Thoracic aorta (tissue), 2 donors: Measurements from ENCODE around the gene ISCA2. TPM values are rescaled to one million over a fixed set of nuclear protein-coding genes. Genes with fewer than 3 reads are reported as not detected.

Experiments
- ATAC-seq: fragments of 150-250 bp; one replicate; pipeline ENCODE4 v1.8.0; 2017; ENCODE audit warnings: low read depth; ENCODE audit not compliant: insufficient number of reproducible peaks, low FRiP score
- DNase-seq: peaks from one replicate; pipeline ENCODE4 v3.0.0-alpha.2; 2020; ENCODE audit warnings: low spot score
- H3K27ac ChIP-seq, 2 donors: fragments of 200-600 bp; sonication (generic); 1 replicate in 1 of 2; 2 replicates in 1 of 2; pipeline ENCODE4 v1.5.1; 2016; ENCODE audit warnings: mild to moderate bottlenecking in 2 of 2, moderate library complexity in 2 of 2
- H3K27me3 ChIP-seq: fragments of 200-600 bp; sonication (generic); replicated peaks from 2 replicates; pipeline ENCODE4 v1.6.0; 2016; ENCODE audit warnings: mild to moderate bottlenecking; ENCODE audit not compliant: insufficient read depth
- H3K36me3 ChIP-seq: fragments of 200-600 bp; sonication (generic); one replicate; pipeline ENCODE4 v1.5.1; 2016
- H3K4me1 ChIP-seq, 2 donors: fragments of 200-600 bp; sonication (generic); 1 replicate in 1 of 2; 2 replicates in 1 of 2; pipeline versions ENCODE4 v1.5.1 to v1.6.0; 2016; ENCODE audit warnings: low read depth in 2 of 2, mild to moderate bottlenecking in 1 of 2; ENCODE audit not compliant: control insufficient read depth in 1 of 2
- H3K4me3 ChIP-seq: fragments of 200-600 bp; sonication (generic); 2 replicates; pipeline ENCODE4 v1.5.1; 2016; ENCODE audit warnings: mild to moderate bottlenecking
- H3K9me3 ChIP-seq: fragments of 200-600 bp; sonication (generic); 2 replicates; pipeline ENCODE4 v1.5.1; 2016
- total RNA-seq, 2 donors: library from RNA; depleted of rRNA; stranded (reverse); fragments of >200 nt; gene quantifications; one replicate each; pipeline versions ENCODE4 v1.1.0 to v1.2.3, GENCODE V29; 2016
- TF ChIP-seq, protein P1 (sequence below): fragments of 200-600 bp; sonication (generic); IDR thresholded peaks from one replicate; pipeline ENCODE4 v1.5.1; 2019; ENCODE audit warnings: antibody characterized with exemption

ISCA2 gene
- total RNA-seq, 2 donors from 2014 or later, result 6.5 to 22.2 TPM

DNA sequence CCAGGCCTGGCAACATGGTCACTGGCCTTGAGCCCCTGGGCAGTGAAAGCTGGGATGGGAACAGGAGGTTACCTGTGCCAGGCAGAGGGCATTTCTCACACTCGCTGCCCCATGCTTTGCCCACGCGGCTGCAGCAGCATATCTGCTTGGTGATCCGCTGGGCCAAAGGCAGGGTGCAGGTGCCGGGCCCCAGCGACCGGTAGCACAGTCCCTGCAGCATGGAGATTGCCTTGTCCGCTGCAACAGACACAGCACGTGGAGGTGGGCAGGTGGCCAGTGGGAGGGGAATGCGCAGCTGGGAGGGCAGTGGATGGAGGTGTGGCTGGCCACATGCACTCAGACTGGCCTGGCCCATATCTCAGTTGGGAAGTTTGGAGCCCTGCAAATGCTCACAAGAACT is 35.3 kb downstream of the ISCA2 start:
- ATAC-seq, result no peak
- Histone ChIP-seq H3K36me3 (peaks cover 61% of the 10 kb centered on the region), H3K27ac (no peak overlapping the region)

DNA sequence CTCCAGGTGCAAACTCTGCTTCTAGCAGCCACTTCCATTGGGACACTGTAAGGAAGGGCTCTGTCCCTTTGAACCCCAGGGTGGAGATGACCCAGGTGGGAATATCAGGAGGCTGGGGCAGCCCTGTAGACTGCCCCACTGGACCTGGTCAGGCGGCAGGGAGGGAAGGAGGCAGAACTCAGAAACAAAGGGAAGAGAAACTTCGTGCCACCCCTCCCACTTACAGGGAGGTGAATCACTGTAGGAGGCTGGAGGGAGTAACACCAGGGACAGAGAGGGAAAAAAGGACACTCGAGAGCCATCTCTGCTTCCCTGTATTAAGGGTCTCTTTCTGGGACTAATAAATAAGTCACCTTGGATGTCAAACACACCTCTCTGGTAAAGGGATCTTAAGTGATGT is 37.4 kb downstream of the ISCA2 start:
- Histone ChIP-seq H3K4me1 (peaks cover 0 to 23% of the 10 kb centered on the region in 2 donors), H3K4me3 (no peak overlapping the region), H3K27ac (peak overlapping the region in 1 of 2 donors; percentile 18), H3K36me3 (peaks cover 73% of the 10 kb centered on the region), H3K27me3 (no peaks in the 10 kb centered on the region), H3K9me3 (no peaks in the 10 kb centered on the region)
- TF ChIP-seq, protein P1, sequence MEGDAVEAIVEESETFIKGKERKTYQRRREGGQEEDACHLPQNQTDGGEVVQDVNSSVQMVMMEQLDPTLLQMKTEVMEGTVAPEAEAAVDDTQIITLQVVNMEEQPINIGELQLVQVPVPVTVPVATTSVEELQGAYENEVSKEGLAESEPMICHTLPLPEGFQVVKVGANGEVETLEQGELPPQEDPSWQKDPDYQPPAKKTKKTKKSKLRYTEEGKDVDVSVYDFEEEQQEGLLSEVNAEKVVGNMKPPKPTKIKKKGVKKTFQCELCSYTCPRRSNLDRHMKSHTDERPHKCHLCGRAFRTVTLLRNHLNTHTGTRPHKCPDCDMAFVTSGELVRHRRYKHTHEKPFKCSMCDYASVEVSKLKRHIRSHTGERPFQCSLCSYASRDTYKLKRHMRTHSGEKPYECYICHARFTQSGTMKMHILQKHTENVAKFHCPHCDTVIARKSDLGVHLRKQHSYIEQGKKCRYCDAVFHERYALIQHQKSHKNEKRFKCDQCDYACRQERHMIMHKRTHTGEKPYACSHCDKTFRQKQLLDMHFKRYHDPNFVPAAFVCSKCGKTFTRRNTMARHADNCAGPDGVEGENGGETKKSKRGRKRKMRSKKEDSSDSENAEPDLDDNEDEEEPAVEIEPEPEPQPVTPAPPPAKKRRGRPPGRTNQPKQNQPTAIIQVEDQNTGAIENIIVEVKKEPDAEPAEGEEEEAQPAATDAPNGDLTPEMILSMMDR, result no peak
- ATAC-seq (no peak), DNase-seq (no peak)

More for the DNA sequence above, 35.3 kb downstream of the ISCA2 start:
- TF ChIP-seq, protein P1, result no peak
- Histone ChIP-seq H3K4me1 (peaks cover 12 to 43% of the 10 kb centered on the region in 2 donors), H3K9me3 (no peaks in the 10 kb centered on the region), H3K4me3 (no peak overlapping the region), H3K27me3 (no peaks in the 10 kb centered on the region)
- DNase-seq, result no peak

DNA sequence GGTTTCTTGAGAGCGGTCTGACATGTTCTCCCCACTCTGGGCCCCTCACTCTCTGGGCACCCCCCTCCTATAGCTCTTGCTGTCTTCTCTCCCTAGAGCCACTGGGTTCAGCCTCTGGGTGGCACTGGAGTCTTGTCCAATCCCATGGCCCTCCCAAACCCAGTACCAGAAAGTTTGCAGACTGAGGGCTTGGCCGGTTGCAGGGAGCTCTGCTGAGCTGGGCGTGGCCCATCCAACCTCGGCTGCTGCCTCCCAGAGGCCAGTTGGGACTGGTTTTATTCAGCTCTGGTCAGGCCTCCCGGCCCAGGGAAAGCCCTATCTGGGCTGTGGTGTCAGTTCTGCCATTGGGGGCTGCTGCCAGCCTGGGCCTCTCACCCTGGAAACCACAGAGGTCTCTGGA is 37.9 kb downstream of the ISCA2 start:
- Histone ChIP-seq H3K27ac (peak overlapping the region; percentile 18 to 37), H3K9me3 (no peaks in the 10 kb centered on the region), H3K4me1 (peaks cover 0 to 19% of the 10 kb centered on the region in 2 donors), H3K27me3 (no peaks in the 10 kb centered on the region), H3K4me3 (no peak overlapping the region), H3K36me3 (peaks cover 76% of the 10 kb centered on the region)
- TF ChIP-seq, protein P1, result no peak
- ATAC-seq (no peak), DNase-seq (no peak)

DNA sequence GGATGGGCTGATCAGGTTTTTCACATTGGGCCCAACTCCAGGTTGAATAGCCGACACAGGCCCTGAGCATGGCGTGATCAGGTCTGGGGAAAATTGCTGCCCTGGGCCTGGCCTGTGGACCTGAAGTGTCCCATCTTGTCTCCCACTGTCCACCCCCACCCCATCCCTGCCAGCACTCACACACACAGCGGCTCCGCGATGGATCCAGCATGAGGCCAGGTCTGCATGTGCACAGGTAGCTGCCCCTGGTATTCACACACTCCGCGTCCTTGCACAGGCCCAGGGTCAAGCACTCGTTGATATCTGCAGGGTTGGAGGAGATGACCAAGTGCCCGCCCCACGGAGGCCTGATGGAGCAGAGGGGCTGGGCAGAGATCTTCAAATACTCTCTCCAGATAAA is 38.7 kb downstream of the ISCA2 start:
- peaks cover 0 to 12% of the 10 kb centered on the region in 2 donors for H3K4me1 ChIP-seq
- no peak overlapping the region for H3K4me3 ChIP-seq
- TF ChIP-seq, protein P1, result no peak
- DNase-seq, result no peak
- ATAC-seq, result no peak
- H3K36me3 ChIP-seq, result peaks cover 74% of the 10 kb centered on the region
- H3K27me3 ChIP-seq, result no peaks in the 10 kb centered on the region
- H3K9me3 ChIP-seq, result no peaks in the 10 kb centered on the region
- H3K27ac ChIP-seq, result peak overlapping the region in 1 of 2 donors; percentile 37

DNA sequence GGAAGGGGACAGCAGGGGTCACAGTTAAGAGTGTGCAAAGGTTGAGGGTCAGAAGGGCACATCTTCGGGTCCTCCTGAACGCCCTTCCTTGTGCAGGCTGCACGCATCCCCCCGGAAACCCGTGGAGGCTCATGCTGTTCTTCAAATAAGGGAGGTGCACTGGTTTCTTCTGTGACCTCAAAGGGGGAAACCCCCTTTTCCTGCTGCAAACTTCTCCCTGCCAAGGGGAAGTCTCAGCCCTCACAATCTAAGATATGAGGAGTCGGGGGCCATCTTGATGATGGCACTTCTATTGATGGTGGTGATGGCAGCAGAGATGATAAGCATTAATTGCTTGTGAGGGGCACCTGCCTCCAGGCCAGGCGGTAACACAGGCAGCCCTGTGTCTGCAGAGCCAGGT is 40.0 kb downstream of the ISCA2 start:
- H3K4me3 ChIP-seq, result no peak overlapping the region
- no peak overlapping the region for H3K27ac ChIP-seq
- H3K27me3 ChIP-seq, result no peaks in the 10 kb centered on the region
- ATAC-seq, result no peak
- TF ChIP-seq, protein P1, result no peak
- no peaks in the 10 kb centered on the region for H3K4me1 ChIP-seq
- H3K9me3 ChIP-seq, result no peaks in the 10 kb centered on the region
- H3K36me3 ChIP-seq, result peaks cover 77% of the 10 kb centered on the region
- DNase-seq, result no peak
